NCI-H2171 (cell line): ENCODE results near the gene STK11.

Experiments
- DNase-seq: peaks from one replicate; lab custom pipeline; 2025; lab: John Stamatoyannopoulos, UW

The STK11 gene

DNA sequence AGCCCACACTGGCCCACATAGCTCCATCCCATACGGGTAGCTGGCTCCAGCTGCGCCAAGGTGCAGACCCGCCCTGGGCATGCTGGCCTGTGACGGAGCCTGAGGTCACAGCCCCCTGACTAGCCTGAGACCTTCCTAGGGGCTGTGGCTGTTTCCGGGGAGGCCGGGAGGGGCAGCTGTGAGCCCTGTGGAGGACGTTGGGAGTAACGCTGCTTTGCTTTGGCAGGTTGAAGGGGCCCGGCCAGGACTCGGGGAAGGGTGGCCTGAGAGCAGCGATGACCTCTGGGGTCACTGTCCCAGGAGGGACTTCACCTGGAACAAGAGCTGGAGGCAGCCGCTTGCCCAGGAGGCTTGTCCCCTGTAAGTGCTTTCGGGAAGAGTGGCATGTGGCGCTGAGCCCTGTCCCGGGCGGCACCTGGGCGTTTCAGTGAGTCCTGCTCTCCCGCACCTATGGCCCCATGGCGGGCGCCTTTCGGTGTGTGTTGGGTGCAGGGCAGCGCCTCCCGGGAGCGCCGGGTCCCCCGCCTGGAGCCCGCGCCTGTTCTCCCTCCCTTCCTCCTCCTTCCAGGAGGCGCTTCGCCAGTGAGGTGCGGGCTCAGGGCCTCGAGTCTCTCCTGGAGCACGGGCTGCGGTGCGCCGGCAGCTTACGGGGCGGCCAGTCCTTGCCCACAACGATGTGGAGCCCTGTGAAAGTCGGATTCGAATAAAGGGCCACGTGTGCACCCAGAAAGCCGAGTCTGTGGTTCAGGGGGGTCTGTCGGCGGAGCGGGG lies 68.7 kb downstream of the STK11 start:
- no peak for DNase-seq

DNA sequence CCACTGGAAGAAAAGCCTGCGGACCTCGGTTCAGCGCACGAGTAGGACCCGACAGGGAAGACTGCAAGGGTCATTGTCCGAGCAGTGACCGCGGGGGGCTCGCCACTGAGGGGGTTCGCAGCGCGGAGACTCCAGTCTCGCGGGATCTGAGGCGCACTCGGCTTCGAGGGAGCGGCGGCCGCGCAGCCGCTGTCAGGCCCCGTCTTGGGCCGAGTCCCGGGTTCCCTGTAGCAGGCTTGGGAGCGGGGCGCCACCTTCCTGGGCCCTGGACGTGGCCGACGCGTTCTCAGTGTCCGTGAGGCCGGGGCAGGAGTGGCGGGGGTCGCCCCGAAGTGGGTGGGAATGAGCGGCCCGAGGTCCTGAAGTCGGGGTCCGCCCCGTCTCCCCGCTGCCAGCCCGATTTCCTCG lies 69.3 kb downstream of the STK11 start:
- no peak for DNase-seq

DNA sequence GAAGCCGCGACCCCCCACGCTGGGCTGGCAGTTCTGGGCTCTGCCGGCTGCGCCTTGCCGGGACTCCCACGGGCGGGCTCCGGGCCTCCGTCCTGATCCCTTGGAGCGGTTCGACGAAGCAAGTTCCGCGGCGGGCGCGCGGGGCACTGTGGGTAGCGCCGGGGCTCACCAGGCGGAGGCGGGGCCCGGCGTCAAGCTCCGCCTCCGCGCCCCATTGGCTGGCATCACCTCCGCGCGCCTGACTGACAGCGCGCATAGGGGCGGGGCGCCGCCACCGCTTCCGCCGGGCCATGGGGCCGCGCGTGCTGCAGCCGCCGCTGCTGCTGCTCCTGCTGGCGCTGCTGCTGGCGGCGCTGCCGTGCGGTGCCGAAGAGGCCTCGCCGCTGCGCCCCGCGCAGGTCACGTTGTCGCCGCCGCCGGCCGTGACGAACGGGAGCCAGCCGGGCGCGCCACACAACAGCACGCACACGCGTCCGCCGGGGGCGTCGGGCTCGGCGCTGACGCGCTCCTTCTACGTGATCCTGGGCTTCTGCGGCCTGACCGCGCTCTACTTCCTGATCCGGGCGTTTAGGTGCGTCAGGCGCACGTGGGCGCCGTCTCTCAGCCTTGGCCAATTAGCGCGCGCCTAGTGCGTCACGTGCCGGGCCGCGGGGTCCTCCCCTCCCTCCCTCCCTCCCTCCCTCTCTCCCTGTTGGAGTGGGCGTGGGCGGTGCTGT lies 69.8 kb downstream of the STK11 start, which contains the start of gene FAM174C:
FAM174C (plus strand) TSS at position 271 of the 716 bp plus-strand sequence; CDS start at position 291, 20 bp downstream.
- peak; percentile 98 for DNase-seq

- DNase-seq: no peak
These were observed 70.5 kb downstream of the STK11 start for GRCh38 chr19:1275976-1276627.

- no peak for DNase-seq
These were observed 71.0 kb downstream of the STK11 start for GRCh38 chr19:1276628-1277022.

DNA sequence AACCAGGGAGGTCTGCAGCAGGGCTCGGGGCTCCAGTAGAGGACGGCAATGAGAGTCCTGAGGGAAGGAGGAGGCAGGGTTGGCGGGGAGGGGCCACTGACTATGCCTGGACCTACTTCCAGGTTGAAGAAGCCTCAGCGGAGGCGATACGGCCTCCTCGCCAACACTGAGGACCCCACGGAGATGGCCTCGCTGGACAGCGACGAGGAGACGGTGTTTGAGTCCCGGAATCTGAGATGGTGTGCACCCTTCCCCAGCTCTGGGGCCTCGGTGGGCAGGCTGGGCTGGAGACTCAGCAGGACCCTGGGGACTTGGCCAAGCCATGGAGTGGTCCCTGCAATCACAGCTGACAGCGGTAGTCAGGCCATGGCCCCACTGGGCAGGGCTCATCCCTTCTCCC lies 71.5 kb downstream of the STK11 start:
- DNase-seq: no peak
